ACHN (cell line): Measurements from ENCODE around the gene PEG3.
"Not testable (repeated sequence)": the region's sequence is repeated elsewhere in the genome, so short reads cannot be mapped to it uniquely, and the experiment has no call there.

Source experiments
- DNase-seq: peaks from one replicate; pipeline ENCODE4 v3.0.0-alpha.2; 2015
- in situ Hi-C: cut with HindIII; loops from 2 replicates; pipeline ENCODE4 v1.10.0; 2017; ENCODE audit warnings: low sequenced_read_pairs, low pct_ligation_motif_present, low pct_unique_long_range_greater_than_20kb

Gene PEG3

DNA sequence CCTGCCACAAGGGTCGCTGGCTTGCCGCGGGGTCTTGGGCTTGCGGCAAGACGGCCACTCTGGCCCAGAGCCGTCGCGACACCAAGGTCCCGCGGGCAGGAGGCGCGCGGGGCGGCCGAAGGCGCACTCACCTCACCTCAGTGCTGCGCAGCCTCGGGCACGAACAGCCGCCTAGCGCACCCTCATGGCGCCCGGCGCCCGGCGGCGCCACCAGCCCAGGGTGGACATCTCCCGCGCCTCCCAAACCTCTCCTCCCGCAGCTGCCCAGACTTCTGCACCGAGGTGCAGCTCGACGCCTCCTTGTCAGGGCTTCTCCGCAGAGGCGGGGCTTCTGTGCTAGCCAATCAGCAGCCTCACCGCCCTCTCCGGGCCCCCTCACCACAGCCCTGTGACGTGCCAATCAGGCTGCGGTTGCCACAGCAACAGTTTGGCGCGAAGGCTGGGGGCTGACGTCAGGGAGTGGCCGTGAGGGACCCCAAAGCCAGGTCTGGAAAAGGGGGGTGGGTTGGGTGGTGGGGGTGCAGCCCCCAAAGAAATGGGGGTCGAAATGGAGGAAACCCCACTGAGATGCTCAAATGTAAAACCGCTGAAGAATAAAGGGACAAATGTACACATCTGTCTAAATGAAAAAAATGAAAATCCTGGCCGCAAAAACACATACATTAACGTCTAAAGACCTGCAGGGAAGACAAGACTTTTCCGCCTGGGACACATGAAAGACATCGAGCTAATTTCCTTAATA, at the start of gene PEG3, which contains the start of gene ZIM2:
Gene PEG3 (minus strand): TSS at position 276 of the 742 bp plus-strand sequence. CDS start 16,071 bp downstream, outside the sequence.
Gene ZIM2 (minus strand): TSS at position 276 of the 742 bp plus-strand sequence. CDS start 16,449 bp downstream, outside the sequence.
- in situ Hi-C loops = no loop called here
- no peak for DNase-seq

- DNase-seq = no peak
- in situ Hi-C loops = no loop called here
These were observed 44.9 kb upstream of the PEG3 start for GRCh38 chr19:56885173-56885985.

DNA sequence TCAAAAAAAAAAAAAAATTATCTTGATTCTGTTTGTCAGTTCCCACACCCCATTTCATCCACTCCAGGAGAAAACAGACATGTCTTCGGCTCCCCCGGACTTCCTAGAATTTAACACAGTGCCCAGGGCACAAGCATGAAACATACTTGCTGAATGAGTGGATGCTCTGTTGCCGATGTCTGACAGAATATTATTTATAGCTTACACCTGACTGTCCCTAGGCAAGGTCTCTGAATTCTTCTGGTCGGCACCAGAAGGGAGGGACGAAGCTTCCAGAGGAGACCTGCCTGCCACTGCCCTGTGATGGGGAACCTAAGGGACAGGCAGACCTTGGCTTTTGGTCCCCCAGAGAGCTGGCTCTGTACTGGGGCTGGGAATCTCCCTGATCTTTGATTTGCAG, 43.9 kb upstream of the PEG3 start:
- in situ Hi-C loops = no loop called here
- DNase-seq = no peak

DNA sequence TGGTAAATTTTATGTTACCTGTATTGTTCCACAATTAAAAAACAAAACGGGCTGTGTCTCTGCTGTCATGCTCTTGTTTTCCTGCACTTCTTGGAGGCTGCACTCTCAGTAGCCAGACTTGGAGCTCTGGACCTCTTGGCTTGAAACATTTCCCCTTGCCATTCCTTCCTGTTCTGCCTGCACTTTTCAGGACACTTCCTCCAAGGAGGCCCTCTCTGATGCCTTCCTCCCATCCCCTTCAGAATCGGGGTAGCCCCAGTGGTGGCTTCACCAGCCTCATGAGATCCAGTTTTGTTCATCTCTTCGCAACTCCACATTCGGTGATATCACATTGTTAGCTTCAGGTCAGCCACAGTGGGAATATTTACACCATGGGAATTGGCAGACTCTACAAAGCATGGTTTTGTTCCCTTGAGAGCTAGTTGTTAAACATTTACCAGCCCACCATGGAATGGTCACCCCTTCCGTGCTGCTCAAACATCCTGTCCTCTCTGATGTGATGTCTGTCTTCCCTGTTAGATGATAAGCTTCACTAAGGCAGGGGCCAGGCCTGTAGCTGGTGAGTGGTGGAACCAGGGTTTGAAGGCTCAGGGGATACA, 40.2 kb upstream of the PEG3 start:
- no peak for DNase-seq

GRCh38 chr19:56877069-56877715, 36.7 kb upstream of the PEG3 start:
- in situ Hi-C loops = no loop called here
- no peak for DNase-seq

More for the DNA sequence above, 40.2 kb upstream of the PEG3 start:
- in situ Hi-C loops = no loop called here

GRCh38 chr19:56875717-56876116, 35.2 kb upstream of the PEG3 start:
- in situ Hi-C loops = no loop called here
- no peak for DNase-seq

GRCh38 chr19:56874530-56874929, 34.0 kb upstream of the PEG3 start:
- in situ Hi-C loops = no loop called here

GRCh38 chr19:56873493-56873892, 33.0 kb upstream of the PEG3 start:
- DNase-seq = no peak
- in situ Hi-C loops = no loop called here

More at GRCh38 chr19:56874530-56874929, 34.0 kb upstream of the PEG3 start:
- DNase-seq = no peak

- no peak for DNase-seq
- in situ Hi-C loops = no loop called here
These were observed 29.4 kb upstream of the PEG3 start for GRCh38 chr19:56869886-56870285.

GRCh38 chr19:56868446-56868845, 27.9 kb upstream of the PEG3 start:
- no peak for DNase-seq
- in situ Hi-C loops = no loop called here

DNA sequence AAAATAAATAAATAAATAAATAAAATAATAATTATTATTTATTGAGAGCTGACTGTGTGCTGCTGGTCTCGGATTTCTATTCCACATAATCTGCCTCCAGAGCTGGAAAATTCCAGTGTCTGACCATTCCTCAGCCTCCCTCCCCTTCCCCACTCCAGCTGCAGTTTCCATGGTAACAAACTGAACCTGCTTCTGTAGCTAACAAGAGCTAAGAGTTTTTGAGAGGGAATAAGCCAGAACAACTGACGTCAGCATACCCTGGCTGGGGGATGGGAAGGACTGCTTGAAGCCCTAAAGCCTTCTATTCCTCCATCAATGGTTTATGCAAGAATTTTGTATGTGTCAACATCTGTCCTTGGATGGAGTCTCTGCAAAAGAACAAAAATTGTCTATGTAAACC, 26.0 kb upstream of the PEG3 start:
- DNase-seq = no peak
- in situ Hi-C loops = no loop called here

DNA sequence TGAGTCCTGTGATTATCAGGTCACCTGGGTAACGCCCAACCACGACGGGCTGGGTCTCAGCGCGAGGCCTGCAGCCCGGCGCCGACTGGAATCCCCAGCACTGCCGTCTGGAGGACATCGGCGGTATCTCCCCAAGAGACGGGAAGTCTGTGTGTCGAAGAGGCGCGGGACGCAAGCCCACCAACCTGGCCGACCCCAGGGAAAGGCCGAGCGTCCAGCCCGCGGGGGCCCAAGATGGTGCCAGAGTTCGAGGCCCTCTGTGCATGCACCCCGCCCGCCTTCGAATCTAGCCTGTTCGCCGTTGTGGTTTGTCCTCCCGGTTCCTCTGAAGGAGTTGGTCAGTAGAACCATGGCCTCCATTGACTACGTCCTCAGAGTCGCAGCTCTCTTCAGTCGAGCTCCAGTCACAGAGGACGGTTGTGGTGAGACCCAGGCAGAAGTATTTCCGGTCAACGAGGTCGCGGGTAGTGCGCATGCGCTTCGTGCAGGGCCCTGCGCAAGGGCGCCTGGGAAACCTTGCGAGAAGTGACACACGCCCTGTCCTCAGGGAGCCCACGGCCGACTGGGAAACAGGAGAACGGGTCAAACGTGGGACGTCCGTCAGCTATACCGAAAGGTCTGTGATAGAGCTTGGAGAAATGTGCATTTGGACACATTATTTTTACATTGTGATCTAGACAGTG, 24.1 kb upstream of the PEG3 start:
- in situ Hi-C loops = no loop called here
- DNase-seq = no peak

- in situ Hi-C loops = no loop called here
- no peak for DNase-seq
These were observed 22.2 kb upstream of the PEG3 start for GRCh38 chr19:56862741-56863140.

- in situ Hi-C loops, DNase-seq: not testable (repeated sequence)
These were observed 19.9 kb upstream of the PEG3 start for GRCh38 chr19:56860409-56860808.

DNA sequence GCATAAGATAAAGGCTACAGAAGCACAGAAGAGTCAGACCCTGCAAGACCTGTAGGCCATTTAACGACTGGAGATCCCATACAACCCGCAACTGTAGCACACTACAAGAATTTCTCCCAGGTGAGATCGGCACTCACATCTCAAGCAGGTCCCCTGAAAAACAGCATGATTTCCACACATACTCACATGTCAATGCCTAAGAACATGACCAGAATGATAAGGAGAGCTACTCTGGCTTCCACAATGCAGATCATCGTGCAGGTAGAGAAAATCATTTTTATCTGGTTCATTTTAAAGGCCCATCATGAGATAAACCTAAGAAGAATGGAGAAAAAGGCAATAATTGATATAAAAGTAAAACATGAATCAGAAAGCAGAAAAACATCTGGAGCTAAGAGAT, 17.5 kb upstream of the PEG3 start:
- in situ Hi-C loops = no loop called here

DNA sequence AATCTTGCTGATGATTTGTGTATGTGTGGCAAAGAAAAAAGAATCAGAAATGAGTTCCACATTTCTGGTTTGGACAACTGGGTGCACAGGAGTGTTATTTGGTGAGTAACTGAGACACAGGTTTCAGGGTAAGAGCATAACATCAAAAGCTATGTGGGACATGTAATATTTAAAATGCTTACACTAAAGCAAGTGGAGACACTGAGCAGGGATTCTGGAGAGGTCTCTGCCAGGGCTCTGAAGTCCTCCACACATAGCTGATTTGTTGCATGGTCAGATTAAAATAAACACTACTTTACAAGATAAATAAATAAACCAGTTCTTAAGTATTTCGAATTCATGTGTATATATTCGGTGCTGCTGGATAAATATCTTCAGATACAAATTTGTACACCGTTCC, 16.3 kb upstream of the PEG3 start:
- in situ Hi-C loops = no loop called here
- no peak for DNase-seq

More for the DNA sequence above, 17.5 kb upstream of the PEG3 start:
- DNase-seq = no peak

DNA sequence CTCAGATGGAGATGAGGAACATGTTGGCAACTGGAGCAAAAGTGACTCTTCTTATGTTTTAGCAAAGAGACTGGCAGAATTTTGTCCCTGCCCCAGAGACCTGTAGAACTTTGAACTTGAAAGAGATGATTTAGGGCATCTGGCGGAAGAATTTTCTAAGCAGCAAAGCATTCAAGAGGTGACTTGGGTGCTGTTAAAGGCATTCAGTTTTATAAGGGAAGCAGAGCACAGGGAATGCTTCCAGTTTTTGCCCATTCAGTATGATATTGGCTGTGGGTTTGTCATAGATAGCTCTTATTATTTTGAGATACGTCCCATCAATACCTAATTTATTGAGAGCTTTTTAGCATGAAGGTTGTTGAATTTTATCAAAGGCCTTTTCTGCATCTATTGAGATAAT, 11.8 kb upstream of the PEG3 start:
- in situ Hi-C loops = not testable (repeated sequence)

DNA sequence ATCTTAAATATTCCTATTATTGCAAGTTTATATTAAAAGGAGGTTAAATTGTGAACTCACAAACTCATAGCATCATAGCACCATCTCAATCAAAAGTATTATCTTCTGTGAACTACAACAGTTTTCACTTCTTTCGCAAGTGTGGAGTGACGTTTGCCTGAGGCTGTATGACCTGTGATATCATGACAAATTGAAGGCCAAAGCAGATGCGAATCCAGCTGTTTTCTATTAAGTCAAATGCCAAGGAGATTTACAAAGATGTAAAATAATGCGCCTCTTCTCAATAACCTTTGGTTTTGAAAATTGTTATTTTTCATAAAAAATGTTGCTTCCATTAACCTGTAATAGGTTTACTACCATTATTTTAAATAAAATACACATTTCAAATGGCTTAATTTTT, 7.6 kb upstream of the PEG3 start:
- DNase-seq = no peak
- in situ Hi-C loops = no loop called here

More for the DNA sequence above, 11.8 kb upstream of the PEG3 start:
- DNase-seq = not testable (repeated sequence)
